PC-3 (cell line): ENCODE measurements around the gene CPN2. TPM values are rescaled to one million over a fixed set of nuclear protein-coding genes. Genes with fewer than 3 reads are reported as not detected.

Source experiments
- ATAC-seq: fragments of 200-7000 bp; cut with Tn5 transposase; 2 replicates; pipeline ENCODE4 v1.9.1; 2020; ENCODE audit warnings: mild to moderate bottlenecking, moderate library complexity
- BruUV-seq: library from RNA; stranded (reverse); fragments of 400-500 nt; replicated peaks from 2 replicates; lab custom pipeline; 2021; lab: Mats Ljungman, UMichigan
- CTCF ChIA-PET: fragments of 300-600 bp; sonication (Branson Sonifier 250); formaldehyde crosslinking; loops from one replicate; lab custom pipeline; 2022; ENCODE audit warnings: antibody characterized with exemption; lab: Charles Lee
- POLR2A ChIA-PET: fragments of 300-600 bp; sonication (Branson Sonifier 250); formaldehyde crosslinking; loops from one replicate; lab custom pipeline; 2022; ENCODE audit warnings: antibody characterized with exemption; ENCODE audit not compliant: unreplicated experiment; lab: Charles Lee
- DNase-seq: peaks from one replicate; pipeline ENCODE4 v3.0.0-alpha.2; 2015
- H2AFZ ChIP-seq: fragments of 300-600 bp; sonication (generic); 2 replicates; pipeline ENCODE4 v1.6.0; 2016; ENCODE audit warnings: antibody characterized with exemption, low read length
- H3F3A ChIP-seq: fragments of 300-600 bp; sonication (generic); one replicate; pipeline ENCODE4 v1.6.0; 2017; ENCODE audit warnings: antibody characterized with exemption, low read length, control low read depth, mild to moderate bottlenecking; ENCODE audit not compliant: unreplicated experiment
- H3K27ac ChIP-seq: fragments of 300-600 bp; sonication (generic); 2 replicates; pipeline ENCODE4 v1.5.1; 2016; ENCODE audit warnings: mild to moderate bottlenecking, low read length
- H3K27me3 ChIP-seq: fragments of 300-600 bp; sonication (generic); 2 replicates; pipeline ENCODE4 v1.6.1; 2016; ENCODE audit warnings: low read length, mixed read lengths
- H3K36me3 ChIP-seq: fragments of 300-600 bp; sonication (generic); 2 replicates; pipeline ENCODE4 v1.6.1; 2016; ENCODE audit warnings: low read depth, mixed run types, low read length, mixed read lengths
- H3K4me1 ChIP-seq: fragments of 300-600 bp; sonication (generic); 2 replicates; pipeline ENCODE4 v1.5.1; 2016; ENCODE audit warnings: low read length; ENCODE audit not compliant: insufficient read depth
- H3K4me2 ChIP-seq: fragments of 300-600 bp; sonication (generic); 2 replicates; pipeline ENCODE4 v1.6.0; 2016; ENCODE audit warnings: low read length
- H3K4me3 ChIP-seq: fragments of 300-600 bp; sonication (generic); 2 replicates; pipeline ENCODE4 v1.5.1; 2016; ENCODE audit warnings: mild to moderate bottlenecking, low read length, mixed read lengths
- H3K79me2 ChIP-seq: fragments of 300-600 bp; sonication (generic); 2 replicates; pipeline ENCODE4 v1.6.1; 2017; ENCODE audit warnings: low read length, mixed read lengths
- H3K9ac ChIP-seq: fragments of 300-600 bp; sonication (generic); 2 replicates; pipeline ENCODE4 v1.6.0; 2016; ENCODE audit warnings: mild to moderate bottlenecking, low read length
- H3K9me2 ChIP-seq: fragments of 300-600 bp; sonication (generic); replicated peaks from 2 replicates; pipeline ENCODE4 v1.6.1; 2016; ENCODE audit warnings: mixed run types, low read length, mixed read lengths
- H3K9me3 ChIP-seq: fragments of 300-600 bp; sonication (generic); 2 replicates; pipeline ENCODE4 v1.6.1; 2016; ENCODE audit warnings: low read length, mixed read lengths
- H4K20me1 ChIP-seq: fragments of 300-600 bp; sonication (generic); 2 replicates; pipeline ENCODE4 v1.6.1; 2016; ENCODE audit warnings: low read length, mixed read lengths
- CTCF ChIP-seq: fragments of 300-600 bp; sonication (generic); conservative IDR thresholded peaks from 2 replicates; pipeline ENCODE4 v1.5.1; 2017; ENCODE audit warnings: antibody characterized with exemption, low read depth, mild to moderate bottlenecking, low read length
- EZH2 ChIP-seq: fragments of 300-600 bp; sonication (generic); IDR thresholded peaks from one replicate; pipeline ENCODE4 v1.6.1; 2017; ENCODE audit warnings: antibody characterized with exemption, mild to moderate bottlenecking, low read length; ENCODE audit not compliant: unreplicated experiment
- EZH2phosphoT487 ChIP-seq: fragments of 300-600 bp; sonication (generic); IDR thresholded peaks from 2 replicates; pipeline ENCODE4 v1.6.1; 2018; ENCODE audit warnings: mild to moderate bottlenecking, antibody characterized with exemption, low read length, borderline replicate concordance
- intact Hi-C: fragments of 100-400 bp; cut with micrococcal nuclease; formaldehyde crosslinking; loops from 2 replicates; pipeline ENCODE4 v1.9.0; 2023
- total RNA-seq: library from RNA; depleted of rRNA; stranded (reverse); fragments of >200 nt; gene quantifications from 2 replicates; pipeline ENCODE4 v1.2.3, GENCODE V29; 2014

Gene CPN2
- total RNA-seq, 1 experiment from 2014 or later = 0.07 TPM

GRCh38 chr3:194306771-194307640 is 44.1 kb downstream of the CPN2 start:
- Histone ChIP-seq H3F3A (no peaks in the 10 kb centered on the region), H3K27ac (no peak overlapping the region), H4K20me1 (no peaks in the 10 kb centered on the region), H2AFZ (no peak overlapping the region), H3K4me3 (no peak overlapping the region), H3K36me3 (no peaks in the 10 kb centered on the region), H3K27me3 (no peaks in the 10 kb centered on the region), H3K4me1 (no peaks in the 10 kb centered on the region), H3K9me3 (no peaks in the 10 kb centered on the region), H3K79me2 (no peaks in the 10 kb centered on the region), H3K4me2 (no peak overlapping the region), H3K9me2 (no peaks in the 10 kb centered on the region), H3K9ac (no peak overlapping the region)
- ChIA-PET POLR2A (no interaction called here), CTCF (interaction anchor here (0.6 kb wide), 1 partner anchor 618 kb away, joined by 3 read pairs; no protein-coding TSS in a partner anchor)
- ATAC-seq (no peak), DNase-seq (no peak)
- intact Hi-C loops = no loop called here
- no peak for TF ChIP-seq EZH2
- no peak for TF ChIP-seq CTCF
- TF ChIP-seq EZH2phosphoT487 = no peak
- no TSS peak for BruUV-seq

GRCh38 chr3:194306109-194306686 is 44.9 kb downstream of the CPN2 start:
- Histone ChIP-seq H3K4me3 (no peak overlapping the region), H3F3A (no peaks in the 10 kb centered on the region), H3K27ac (no peak overlapping the region), H3K4me2 (no peak overlapping the region), H3K9ac (no peak overlapping the region), H3K4me1 (no peaks in the 10 kb centered on the region), H3K9me2 (no peaks in the 10 kb centered on the region), H3K79me2 (no peaks in the 10 kb centered on the region), H2AFZ (no peak overlapping the region), H3K36me3 (no peaks in the 10 kb centered on the region), H3K27me3 (no peaks in the 10 kb centered on the region), H3K9me3 (no peaks in the 10 kb centered on the region), H4K20me1 (no peaks in the 10 kb centered on the region)
- no peak for ATAC-seq
- intact Hi-C loops = no loop called here
- no peak for DNase-seq
- ChIA-PET CTCF (no interaction called here), POLR2A (no interaction called here)
- TF ChIP-seq EZH2phosphoT487 (no peak), CTCF (no peak), EZH2 (no peak)
- no TSS peak for BruUV-seq
